Peyer's patch (tissue), 4 donors: ENCODE data around the gene ADGRG1. TPM values are rescaled to one million over a fixed set of nuclear protein-coding genes. Genes with fewer than 3 reads are reported as not detected.
"Not testable (repeated sequence)": the region's sequence is repeated elsewhere in the genome, so short reads cannot be mapped to it uniquely, and the experiment has no call there.

Experiments
- DNase-seq, 3 donors: peaks; one replicate each; pipeline ENCODE4 v3.0.0-alpha.2; 2017 to 2019
- H3K27ac ChIP-seq, 4 donors: fragments of 200-600 bp; sonication (generic); one replicate each; pipeline ENCODE4 v1.5.1; 2016 to 2019
- H3K27me3 ChIP-seq, 2 donors: fragments of 200-600 bp; sonication (generic); one replicate each; pipeline ENCODE4 v1.5.1; 2019
- H3K36me3 ChIP-seq, 3 donors: fragments of 200-600 bp; sonication (generic); one replicate each; pipeline ENCODE4 v1.5.1; 2016 to 2019
- H3K4me1 ChIP-seq, 4 donors: fragments of 200-600 bp; sonication (generic); one replicate each; pipeline ENCODE4 v1.5.1; 2016 to 2019
- H3K4me3 ChIP-seq, 4 donors: fragments of 200-600 bp; sonication (generic); 1 replicate in 3 of 4; 2 replicates in 1 of 4; pipeline ENCODE4 v1.5.1; 2016 to 2019; ENCODE audit warnings: mild to moderate bottlenecking in 1 of 4
- H3K9me3 ChIP-seq, 4 donors: fragments of 200-600 bp; sonication (generic); one replicate each; pipeline ENCODE4 v1.5.1; 2016 to 2019; ENCODE audit warnings: mild to moderate bottlenecking in 1 of 4
- POLR2A ChIP-seq, 2 donors: fragments of 450-650 bp; IDR thresholded peaks; one replicate each; pipeline ENCODE4 v1.5.1; 2017; ENCODE audit warnings: antibody characterized with exemption in 2 of 2, mild to moderate bottlenecking in 2 of 2, moderate library complexity in 2 of 2
- total RNA-seq, 4 donors: library from RNA; depleted of rRNA; stranded (reverse); fragments of >200 nt; gene quantifications; one replicate each; pipeline ENCODE4 v1.1.0, GENCODE V29; 2016
- TF ChIP-seq, protein P1 (sequence below), 6 experiments: fragments of 450-650 bp in 4 of 6; fragments of 200-600 bp in 2 of 6; sonication (generic) in 1 of 6; IDR thresholded peaks; one replicate each; pipeline ENCODE4 v1.5.1; 2017 to 2019; ENCODE audit warnings: antibody characterized with exemption in 6 of 6, mild to moderate bottlenecking in 3 of 6, moderate library complexity in 1 of 6

Gene ADGRG1
- total RNA-seq, 4 donors from 2014 or later, result 12.8 to 50.3 (median 34.7) TPM

DNA sequence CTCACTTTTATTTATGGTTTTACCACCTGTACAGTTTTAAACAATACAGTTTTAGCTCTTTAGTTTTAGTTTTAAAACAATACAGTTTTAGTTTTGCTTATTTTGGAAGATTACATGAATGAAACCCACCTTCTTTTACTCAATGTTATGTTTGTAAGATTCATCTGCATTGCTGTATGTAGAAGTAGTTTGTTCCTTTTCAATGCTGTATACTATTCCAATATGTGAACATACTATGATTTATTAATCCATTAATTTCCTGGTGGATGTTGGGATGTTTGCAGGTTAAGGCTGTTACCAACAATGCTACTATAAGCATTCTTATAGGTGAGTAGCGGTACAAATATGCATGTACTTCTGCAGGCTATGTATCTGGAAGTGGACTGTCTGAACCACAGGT lies 34.4 kb upstream of the ADGRG1 start:
- no peaks in the 10 kb centered on the region for H3K4me1 ChIP-seq
- H3K9me3 ChIP-seq, result no peaks in the 10 kb centered on the region
- H3K27me3 ChIP-seq, result no peaks in the 10 kb centered on the region
- no peak overlapping the region for H3K4me3 ChIP-seq
- no peaks in the 10 kb centered on the region for H3K36me3 ChIP-seq
- no peak for DNase-seq
- no peak overlapping the region for H3K27ac ChIP-seq
- no peak for TF ChIP-seq POLR2A (IDR thresholded peaks at IDR 0.05)
- TF ChIP-seq, protein P1, sequence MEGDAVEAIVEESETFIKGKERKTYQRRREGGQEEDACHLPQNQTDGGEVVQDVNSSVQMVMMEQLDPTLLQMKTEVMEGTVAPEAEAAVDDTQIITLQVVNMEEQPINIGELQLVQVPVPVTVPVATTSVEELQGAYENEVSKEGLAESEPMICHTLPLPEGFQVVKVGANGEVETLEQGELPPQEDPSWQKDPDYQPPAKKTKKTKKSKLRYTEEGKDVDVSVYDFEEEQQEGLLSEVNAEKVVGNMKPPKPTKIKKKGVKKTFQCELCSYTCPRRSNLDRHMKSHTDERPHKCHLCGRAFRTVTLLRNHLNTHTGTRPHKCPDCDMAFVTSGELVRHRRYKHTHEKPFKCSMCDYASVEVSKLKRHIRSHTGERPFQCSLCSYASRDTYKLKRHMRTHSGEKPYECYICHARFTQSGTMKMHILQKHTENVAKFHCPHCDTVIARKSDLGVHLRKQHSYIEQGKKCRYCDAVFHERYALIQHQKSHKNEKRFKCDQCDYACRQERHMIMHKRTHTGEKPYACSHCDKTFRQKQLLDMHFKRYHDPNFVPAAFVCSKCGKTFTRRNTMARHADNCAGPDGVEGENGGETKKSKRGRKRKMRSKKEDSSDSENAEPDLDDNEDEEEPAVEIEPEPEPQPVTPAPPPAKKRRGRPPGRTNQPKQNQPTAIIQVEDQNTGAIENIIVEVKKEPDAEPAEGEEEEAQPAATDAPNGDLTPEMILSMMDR (IDR thresholded peaks at IDR 0.05), result no peak

DNA sequence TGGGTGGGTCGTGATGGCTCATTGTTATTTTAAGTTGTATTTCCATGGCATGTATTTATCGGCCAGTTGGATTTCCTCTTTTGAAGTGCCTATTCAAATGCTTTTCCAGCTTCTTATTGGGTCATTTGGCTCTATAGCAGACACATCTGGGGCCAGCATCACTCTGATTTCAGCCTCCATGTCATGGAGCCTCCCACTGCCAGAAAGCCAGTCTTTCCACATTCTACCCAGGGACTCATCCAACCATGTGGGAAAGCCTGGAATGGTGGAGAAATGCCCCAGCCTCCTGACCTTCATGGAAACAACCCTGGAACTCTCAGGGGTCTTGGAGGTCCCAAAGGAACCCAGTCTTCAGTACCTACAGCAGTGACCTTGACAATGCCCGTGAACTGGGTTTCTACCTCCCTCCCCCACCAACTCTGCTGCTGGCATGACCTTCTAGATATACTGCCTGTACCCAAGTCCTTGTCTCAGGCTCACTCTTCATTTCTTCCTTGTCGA lies 33.8 kb upstream of the ADGRG1 start:
- H3K27ac ChIP-seq, result no peak overlapping the region
- H3K9me3 ChIP-seq, result no peaks in the 10 kb centered on the region
- no peak overlapping the region for H3K4me3 ChIP-seq
- no peaks in the 10 kb centered on the region for H3K4me1 ChIP-seq
- H3K27me3 ChIP-seq, result no peaks in the 10 kb centered on the region
- no peaks in the 10 kb centered on the region for H3K36me3 ChIP-seq
- TF ChIP-seq, protein P1 (IDR thresholded peaks at IDR 0.05), result no peak
- TF ChIP-seq POLR2A (IDR thresholded peaks at IDR 0.05), result no peak
- DNase-seq, result peak in 1 of 3 donors; percentile 27

DNA sequence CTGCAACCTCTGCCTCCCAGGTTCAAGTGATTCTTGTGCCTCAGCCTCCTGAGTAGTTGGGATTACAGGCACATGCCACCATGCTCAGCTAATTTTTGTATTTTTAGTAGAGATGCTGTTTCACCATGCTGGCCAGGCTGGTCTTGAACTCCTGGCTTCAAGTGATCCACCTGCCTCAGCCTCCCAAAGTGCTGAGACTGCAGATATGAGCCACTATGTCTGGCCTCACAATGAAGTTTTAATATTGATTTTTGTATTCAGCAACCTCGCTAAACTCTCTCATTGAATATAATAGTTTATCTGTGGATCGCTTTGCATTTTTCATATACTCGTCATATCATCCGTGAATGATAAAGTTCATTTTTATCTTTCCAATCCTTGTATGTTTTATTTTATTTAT lies 32.2 kb upstream of the ADGRG1 start:
- DNase-seq, result peak in 1 of 3 donors; percentile 8
- H3K27ac ChIP-seq, H3K27me3 ChIP-seq, H3K4me3 ChIP-seq, H3K9me3 ChIP-seq, H3K36me3 ChIP-seq, H3K4me1 ChIP-seq: not testable (repeated sequence)

DNA sequence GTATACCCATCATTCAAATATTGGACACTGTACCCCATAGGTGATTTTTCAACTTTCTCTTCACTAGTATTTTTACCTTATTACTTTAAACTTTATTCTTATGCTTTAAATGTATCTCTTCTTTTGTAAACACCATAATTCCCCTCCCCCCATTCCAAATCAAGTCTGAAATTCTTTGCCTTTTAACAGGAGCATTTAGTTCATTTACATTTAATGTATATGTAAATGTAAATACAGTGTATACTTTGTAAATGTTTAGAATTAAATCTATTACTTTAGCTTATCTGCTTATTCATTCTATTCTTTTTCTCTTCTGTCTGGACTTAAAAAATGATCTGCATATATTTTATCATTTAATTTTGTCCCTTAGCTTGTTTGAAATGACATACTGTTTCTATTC lies 30.0 kb upstream of the ADGRG1 start:
- H3K27me3 ChIP-seq, result no peaks in the 10 kb centered on the region
- H3K4me1 ChIP-seq, result peaks cover 0 to 5% (median 2%) of the 10 kb centered on the region in 4 donors
- H3K9me3 ChIP-seq, result no peaks in the 10 kb centered on the region
- H3K4me3 ChIP-seq, result no peak overlapping the region
- H3K27ac ChIP-seq, result no peak overlapping the region
- TF ChIP-seq POLR2A (IDR thresholded peaks at IDR 0.05), result no peak
- TF ChIP-seq, protein P1 (IDR thresholded peaks at IDR 0.05), result no peak
- no peak for DNase-seq
- no peaks in the 10 kb centered on the region for H3K36me3 ChIP-seq

DNA sequence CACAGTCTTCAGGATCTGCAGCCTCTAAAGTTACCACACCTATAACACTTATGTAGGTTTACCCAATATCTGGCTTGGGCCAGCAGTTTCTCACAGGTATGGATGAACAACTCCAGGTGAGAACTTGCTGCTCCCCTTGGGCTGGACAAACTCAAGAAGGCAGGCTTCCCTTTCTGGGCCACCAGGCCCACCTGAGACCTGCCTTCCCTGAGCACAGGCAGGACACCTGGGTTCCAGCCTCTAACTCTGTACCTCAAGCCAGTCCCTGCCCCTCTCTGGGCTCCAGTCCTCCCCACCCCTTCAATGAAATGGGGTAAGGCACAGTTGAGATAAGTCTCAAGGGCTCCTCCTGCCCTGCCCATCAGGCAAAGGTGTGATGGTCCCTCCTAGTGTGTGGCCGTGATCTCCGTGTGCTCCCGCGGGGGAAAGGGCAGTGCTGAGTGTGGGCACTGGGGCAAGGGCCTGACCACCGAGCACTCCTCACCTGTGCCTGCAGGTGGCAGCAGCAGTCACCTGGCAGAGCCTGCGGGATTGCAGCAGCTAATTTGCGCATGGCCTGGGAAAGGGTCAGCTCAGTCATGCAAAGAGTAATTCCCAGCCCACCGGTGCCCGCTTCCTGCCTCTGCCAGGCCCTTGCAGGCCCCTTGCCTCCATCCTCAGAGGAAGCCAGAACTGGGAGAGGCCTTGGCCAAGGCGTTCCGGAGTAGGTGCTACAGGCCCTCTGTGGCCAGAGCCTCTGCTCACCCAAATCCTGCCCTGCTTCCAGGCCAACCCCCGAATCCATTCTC lies 28.2 kb upstream of the ADGRG1 start:
- Histone ChIP-seq H3K4me3 (no peak overlapping the region), H3K27ac (peak overlapping the region in 2 of 4 donors; percentile 1 to 62), H3K36me3 (no peaks in the 10 kb centered on the region), H3K9me3 (no peaks in the 10 kb centered on the region), H3K4me1 (peaks cover 0 to 5% (median 2%) of the 10 kb centered on the region in 4 donors), H3K27me3 (no peaks in the 10 kb centered on the region)
- DNase-seq, result peak; percentile 50 to 80 (median 80)
- TF ChIP-seq, protein P1 (IDR thresholded peaks at IDR 0.05), result peak; percentile 27 to 88 (median 78)
- TF ChIP-seq POLR2A (IDR thresholded peaks at IDR 0.05), result no peak

DNA sequence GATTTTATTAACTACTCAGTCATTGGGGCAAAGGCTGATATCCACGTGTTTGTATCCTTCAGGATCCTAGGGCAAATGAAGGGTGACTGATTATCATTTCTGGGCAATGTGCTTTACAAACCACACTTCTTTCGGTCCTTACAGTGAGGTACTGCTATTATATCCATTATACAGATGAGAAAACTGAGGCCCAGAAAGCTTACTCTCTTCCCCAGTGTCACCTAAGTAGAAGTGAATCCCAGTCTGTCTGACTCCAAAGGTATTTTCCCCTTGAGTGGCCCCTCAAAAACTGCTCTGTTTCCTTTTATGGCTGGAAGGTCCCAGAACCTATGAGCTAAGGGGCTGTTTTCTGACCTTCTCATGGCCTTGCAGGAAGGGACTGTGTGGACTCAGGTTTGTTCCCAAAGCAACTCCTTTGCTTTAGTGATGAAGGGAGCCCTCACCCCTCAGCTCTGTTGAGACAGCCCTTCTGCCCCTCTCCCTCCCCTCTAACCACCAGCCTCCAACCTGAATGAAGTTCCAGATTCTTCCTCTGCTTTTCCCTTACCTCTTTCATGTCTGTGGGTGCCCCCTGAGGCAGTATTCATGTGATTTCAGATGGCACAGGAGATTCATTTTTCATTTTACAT lies 27.4 kb upstream of the ADGRG1 start:
- DNase-seq, result no peak

More for the DNA sequence above, 27.4 kb upstream of the ADGRG1 start:
- Histone ChIP-seq H3K9me3 (no peaks in the 10 kb centered on the region), H3K36me3 (no peaks in the 10 kb centered on the region), H3K4me3 (no peak overlapping the region), H3K27ac (peak overlapping the region; percentile 18 to 62 (median 41)), H3K27me3 (no peaks in the 10 kb centered on the region), H3K4me1 (peaks cover 0 to 5% (median 2%) of the 10 kb centered on the region in 4 donors)
- TF ChIP-seq POLR2A (IDR thresholded peaks at IDR 0.05), result no peak
- TF ChIP-seq, protein P1 (IDR thresholded peaks at IDR 0.05), result no peak
